Fibroblast of villous mesenchyme (primary cell): ENCODE results near the gene KRT78. TPM values are rescaled to one million over a fixed set of nuclear protein-coding genes. Genes with fewer than 3 reads are reported as not detected.

ENCODE experiments used
- DNase-seq: peaks from one replicate; pipeline ENCODE4 v3.0.0-alpha.2; 2010; ENCODE audit warnings: low read depth
- H3K4me3 ChIP-seq: 2 replicates; pipeline ENCODE4 v1.5.1; 2011; ENCODE audit warnings: low read depth, mild to moderate bottlenecking, low read length
- CTCF ChIP-seq: IDR thresholded peaks from 2 replicates; pipeline ENCODE4 v1.5.1; 2012; ENCODE audit warnings: low read depth, mild to moderate bottlenecking, low read length; ENCODE audit not compliant: insufficient read depth
- total RNA-seq: library from RNA; depleted of rRNA; stranded (reverse); fragments of >200 nt; gene quantifications from 2 replicates; pipeline ENCODE4 v1.2.3, GENCODE V29; 2012

Gene KRT78
- total RNA-seq, 1 donor, result not detected

GRCh38 chr12:52835271-52836041 lies 13.3 kb downstream of the KRT78 start:
- H3K4me3 ChIP-seq, result no peak overlapping the region
- TF ChIP-seq CTCF, result no peak
- DNase-seq, result no peak

GRCh38 chr12:52834727-52835001 lies 14.1 kb downstream of the KRT78 start:
- DNase-seq, result no peak
- no peak for TF ChIP-seq CTCF
- H3K4me3 ChIP-seq, result no peak overlapping the region

- DNase-seq, result no peak
- no peak within 1 kb of the TSS for H3K4me3 ChIP-seq
Measured at GRCh38 chr12:52833922-52834726, 14.7 kb downstream of the KRT78 start, which contains the start of gene KRT79. Gene KRT79 (minus strand): TSS chr12:52834311. CDS start chr12:52834260, 51 bp downstream.

GRCh38 chr12:52832985-52833905 lies 15.5 kb downstream of the KRT78 start:
- no peak for TF ChIP-seq CTCF
- DNase-seq, result no peak
- H3K4me3 ChIP-seq, result no peak overlapping the region

More at GRCh38 chr12:52833922-52834726, 14.7 kb downstream of the KRT78 start, which contains the start of gene KRT79:
- no peak for TF ChIP-seq CTCF

GRCh38 chr12:52832451-52832850 lies 16.3 kb downstream of the KRT78 start:
- DNase-seq, result no peak
- TF ChIP-seq CTCF, result no peak
- H3K4me3 ChIP-seq, result no peak overlapping the region

GRCh38 chr12:52831251-52831650 lies 17.5 kb downstream of the KRT78 start:
- no peak for DNase-seq
- no peak overlapping the region for H3K4me3 ChIP-seq
- no peak for TF ChIP-seq CTCF
